Fibroblast of skin of left biceps (primary cell): Measurements from ENCODE around the gene AK5.

Experiments used
- DNase-seq, 2 experiments: peaks; one replicate each; pipeline ENCODE4 v3.0.0-alpha.2; 2013; ENCODE audit warnings: low read depth in 2 of 2

AK5 gene

GRCh38 chr1:77438236-77438913 is 156.6 kb downstream of the AK5 start:
- DNase-seq = peak; percentile 74 to 78

DNA sequence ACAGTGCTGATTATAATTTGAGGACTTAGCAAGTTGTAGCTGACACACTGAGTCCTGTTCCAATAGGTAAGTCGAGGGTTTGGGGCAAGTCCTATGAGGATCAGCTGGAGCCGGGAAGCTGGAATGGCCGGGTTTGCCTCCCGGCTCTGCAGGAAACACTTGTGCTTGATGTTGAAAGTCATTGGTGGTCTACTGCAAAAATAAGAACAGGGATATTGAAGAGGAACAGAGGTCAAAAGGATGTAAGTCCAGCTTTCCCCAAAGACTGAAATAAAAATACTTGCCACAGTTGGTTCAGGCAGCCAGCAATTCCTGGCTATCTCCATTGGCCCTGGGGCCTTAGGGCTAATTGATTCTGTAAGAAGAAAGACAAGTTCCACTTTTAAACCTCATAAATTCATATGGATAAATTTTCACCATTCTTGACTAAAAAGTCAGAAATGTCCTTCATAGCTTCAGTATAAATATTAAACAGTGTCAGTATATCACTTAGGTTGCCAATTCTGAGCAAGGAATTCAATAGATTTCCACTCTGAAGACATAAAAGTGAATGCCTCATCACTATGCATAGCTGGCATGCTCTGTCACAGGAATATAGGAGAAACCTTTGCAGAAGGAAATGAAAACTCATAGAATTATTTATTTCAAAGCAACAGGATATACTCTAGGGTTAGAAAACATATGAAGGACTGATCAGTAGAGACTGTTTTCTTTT is 165.2 kb downstream of the AK5 start:
- DNase-seq = peak; percentile 21 to 24

GRCh38 chr1:77447669-77448068 is 165.8 kb downstream of the AK5 start:
- no peak for DNase-seq

DNA sequence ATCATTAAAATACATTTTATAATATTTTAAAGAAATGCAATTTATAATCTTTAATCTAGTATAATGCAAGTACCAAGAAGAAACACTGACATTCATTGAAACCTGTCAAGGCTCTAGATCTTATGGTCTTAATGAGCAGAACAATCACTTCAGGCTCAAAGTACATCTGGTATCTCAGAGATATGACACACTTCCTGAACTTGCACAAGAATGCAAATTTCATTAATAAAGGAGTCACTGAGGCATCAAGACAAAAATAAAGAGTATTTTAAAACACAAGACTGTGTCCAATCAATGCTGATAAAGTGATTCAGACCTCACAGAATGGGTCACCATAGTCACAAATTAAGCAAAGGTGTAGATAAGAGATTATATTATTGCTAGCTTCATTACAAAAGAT is 178.1 kb downstream of the AK5 start:
- no peak for DNase-seq

DNA sequence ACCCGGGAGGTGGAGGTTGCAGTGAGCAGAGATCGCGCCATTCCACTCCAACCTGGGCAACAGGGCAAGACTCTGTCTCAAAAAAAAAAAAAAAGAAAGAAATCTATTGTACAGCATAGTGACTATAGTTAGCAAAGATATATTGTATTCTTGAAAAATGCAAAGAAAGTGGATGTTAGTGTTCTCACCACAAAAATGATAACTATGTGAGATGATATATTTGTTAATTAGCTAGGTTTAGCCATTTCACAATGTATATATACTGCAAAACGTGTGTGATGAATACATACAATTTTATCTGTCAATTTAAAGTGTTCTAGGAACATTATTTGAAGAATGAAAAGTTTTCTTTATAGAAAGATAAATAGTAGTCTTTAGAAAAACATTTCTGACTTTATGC is 179.9 kb downstream of the AK5 start:
- DNase-seq = no peak

GRCh38 chr1:77463216-77463615 is 181.4 kb downstream of the AK5 start:
- peak in 1 of 2 experiments; percentile 25 for DNase-seq

DNA sequence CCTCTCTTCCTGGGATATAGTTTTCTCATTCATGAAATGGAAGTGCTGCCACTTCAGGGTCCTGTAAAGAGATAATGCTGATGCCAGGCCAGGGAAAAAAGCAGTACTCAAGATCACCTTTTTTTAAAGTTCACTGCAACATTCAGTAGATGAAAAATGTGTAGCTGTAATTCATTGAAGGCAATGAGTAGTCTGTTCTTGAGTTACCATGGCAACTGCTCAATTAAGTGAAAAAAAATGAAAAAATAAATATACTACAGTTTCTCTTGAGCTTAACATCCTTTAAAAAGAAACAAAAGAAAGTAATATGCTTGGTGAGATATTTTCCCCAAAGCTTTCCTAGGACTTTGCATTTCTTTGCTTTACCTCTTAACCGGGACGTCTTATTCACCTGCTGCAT is 183.3 kb downstream of the AK5 start:
- DNase-seq = no peak

GRCh38 chr1:77465922-77466321 is 184.1 kb downstream of the AK5 start:
- DNase-seq = no peak

DNA sequence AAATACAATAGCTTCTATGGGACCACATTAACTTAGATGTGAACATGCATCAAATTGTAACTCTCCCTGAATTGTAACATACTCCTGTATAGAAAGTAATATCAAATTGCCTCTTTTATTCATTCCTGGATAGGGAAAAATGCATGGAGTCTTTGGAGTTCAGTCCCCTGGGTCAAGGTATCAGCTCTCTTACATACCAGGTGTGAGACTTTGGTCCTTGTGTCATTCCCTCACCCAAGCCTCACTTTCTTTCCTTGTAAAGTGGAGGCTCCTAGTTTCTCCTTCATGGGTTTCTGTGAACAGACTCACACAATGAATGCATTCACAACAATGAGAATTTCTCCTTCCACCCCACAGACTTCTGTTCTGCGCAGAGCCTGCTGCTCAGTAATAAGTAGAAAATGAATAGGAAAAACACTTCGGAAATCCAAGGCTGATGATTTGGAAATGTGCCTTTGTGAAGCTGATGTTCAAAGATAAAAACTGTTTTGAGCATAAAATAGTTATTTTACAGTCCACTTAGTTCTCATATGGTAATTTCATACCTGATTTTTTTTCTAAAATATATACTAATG is 185.3 kb downstream of the AK5 start:
- no peak for DNase-seq

DNA sequence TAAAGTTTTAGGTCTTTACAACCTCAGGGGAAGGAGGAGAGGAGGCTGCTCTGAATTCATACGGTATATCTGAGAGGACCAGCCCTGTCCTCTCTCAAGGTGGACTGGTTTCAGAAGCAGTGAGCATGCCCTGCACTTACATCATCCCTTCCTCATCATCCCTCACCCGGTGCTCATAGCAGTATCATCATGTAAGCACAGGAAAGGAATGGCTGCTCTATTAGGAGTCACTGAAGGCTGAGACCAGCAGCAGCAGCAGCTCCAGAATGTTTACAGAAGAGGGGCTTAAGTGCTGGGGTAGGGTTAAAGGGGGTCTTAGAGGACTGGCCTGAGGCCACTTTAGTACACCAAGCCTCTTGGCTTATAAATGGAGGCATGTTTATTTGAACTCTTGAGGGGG is 185.9 kb downstream of the AK5 start:
- no peak for DNase-seq

DNA sequence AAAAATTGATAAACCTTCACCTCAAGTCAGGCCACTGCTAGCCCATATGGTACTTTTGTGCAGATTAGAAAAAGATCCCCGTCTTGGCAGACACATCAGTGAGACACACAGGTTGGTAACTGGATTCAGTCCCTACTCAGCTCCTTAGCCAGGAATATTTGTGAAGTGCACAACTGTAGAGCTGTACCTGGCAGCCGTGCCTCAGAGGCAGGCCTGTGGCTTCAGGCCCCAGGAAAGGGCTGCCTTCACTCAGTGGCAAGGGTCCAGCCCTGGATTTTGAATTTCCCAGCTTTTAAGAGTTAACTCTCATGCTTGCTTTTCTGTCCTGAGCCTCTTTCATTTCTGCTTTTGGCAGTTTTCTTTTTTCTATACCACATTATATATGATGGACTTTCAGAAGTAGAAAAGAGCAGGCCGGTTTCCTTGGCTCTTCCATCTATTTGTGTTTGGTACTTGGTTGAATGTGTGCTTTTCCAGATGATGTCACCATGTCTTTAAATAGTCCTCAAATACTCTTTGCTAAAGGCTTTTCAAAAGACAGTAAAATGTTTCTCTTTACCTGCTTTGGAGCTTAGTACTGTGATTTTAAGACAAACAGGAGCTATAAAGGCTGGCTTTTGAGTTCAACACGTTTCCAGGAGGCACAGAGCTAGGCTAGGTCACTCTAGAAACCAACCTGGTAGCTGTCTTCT is 186.6 kb downstream of the AK5 start:
- DNase-seq = no peak

GRCh38 chr1:77468949-77469710 is 187.3 kb downstream of the AK5 start:
- no peak for DNase-seq

DNA sequence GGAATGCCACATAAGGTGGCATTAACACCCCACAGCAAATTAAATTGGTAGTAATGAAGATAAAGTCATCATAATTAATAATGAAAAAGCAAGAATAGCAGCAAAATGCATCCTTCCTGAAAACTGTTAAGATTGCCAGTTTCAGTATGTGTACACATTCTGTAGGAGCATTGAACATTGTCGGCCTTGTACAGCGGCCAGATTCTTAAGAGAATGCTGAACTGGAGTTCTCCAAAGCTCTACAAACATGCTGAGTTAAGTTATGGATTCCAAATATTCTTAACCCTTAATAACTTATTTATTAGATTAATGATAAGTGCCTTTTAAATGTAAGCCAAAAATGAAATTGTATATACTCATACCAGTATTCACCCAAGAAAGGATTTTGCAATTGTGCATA is 189.9 kb downstream of the AK5 start:
- DNase-seq = no peak

DNA sequence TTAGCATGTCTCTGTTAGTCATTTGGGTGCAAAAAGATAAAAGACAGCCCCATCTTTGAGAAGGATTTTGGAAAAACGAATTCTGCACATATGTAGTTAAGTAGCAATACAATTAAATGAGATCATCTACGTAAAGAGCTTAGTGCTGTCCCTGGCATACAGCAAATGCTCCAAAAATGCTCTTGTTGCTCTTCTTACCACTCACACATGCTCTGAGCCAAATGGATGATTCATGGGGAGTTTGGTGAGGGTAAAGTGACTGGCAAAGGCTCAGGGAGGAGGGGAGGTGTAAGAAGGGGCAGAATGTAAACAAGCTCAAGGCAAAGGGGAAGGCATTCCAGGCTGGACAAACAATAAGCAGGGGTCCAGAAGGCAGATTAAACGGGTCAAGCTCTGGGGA is 191.9 kb downstream of the AK5 start:
- peak; percentile 37 to 41 for DNase-seq

DNA sequence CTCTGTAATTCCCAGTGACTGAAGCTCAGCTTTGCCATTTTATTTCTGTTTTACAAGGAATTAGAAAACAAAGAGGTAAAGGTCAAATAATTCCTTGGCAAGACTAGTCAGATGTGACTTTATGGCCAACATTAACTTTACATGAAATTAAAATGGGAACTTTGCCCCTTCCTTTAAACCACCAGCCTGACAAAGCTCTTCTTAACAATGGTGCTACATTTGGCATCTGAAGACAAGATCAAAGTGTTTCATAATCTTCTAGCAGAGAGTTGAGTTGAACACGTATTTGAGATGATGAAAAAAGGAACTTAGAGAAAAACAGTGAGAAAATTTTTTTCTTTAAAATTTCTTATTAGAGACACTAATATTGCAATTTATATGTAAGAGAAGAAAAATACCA is 193.8 kb downstream of the AK5 start:
- no peak for DNase-seq

GRCh38 chr1:77476475-77476874 is 194.7 kb downstream of the AK5 start:
- DNase-seq = no peak

GRCh38 chr1:77484334-77484733 is 202.5 kb downstream of the AK5 start:
- DNase-seq = no peak

- DNase-seq = no peak
Measured at GRCh38 chr1:77484926-77485325, 203.1 kb downstream of the AK5 start.

DNA sequence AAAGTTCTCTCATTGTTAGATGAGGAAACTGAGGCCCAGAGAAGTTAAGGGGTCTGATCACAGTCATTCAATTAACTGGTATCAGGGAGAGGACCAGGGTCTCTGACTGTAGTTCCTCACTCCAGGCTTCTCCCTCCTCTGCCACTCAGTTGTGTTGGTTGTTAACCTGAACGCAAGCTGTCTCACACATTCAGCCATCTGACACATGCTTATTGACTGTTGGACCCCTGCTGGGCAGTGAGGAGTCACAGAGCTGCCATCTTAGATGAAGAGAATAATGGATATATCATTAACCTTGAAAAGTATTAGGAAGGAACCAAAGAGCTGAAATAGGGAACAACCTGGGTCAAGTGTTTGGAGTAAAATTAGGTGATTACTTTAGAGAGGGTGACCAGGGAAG is 205.8 kb downstream of the AK5 start:
- DNase-seq = no peak

GRCh38 chr1:77489910-77490309 is 208.1 kb downstream of the AK5 start:
- peak; percentile 29 to 40 for DNase-seq

GRCh38 chr1:77494026-77494425 is 212.2 kb downstream of the AK5 start:
- DNase-seq = no peak

- no peak for DNase-seq
Measured at GRCh38 chr1:77498918-77499317, 217.1 kb downstream of the AK5 start.
